CD4-positive, alpha-beta memory T cell (primary cell): ENCODE data around the gene PTEN. TPM values are rescaled to one million over a fixed set of nuclear protein-coding genes. Genes with fewer than 3 reads are reported as not detected.
A peak's percentile ranks its signal among the peaks of the same experiment; 100 is the strongest.

ENCODE experiments used
- CTCF ChIA-PET: fragments of 350-600 bp; sonication (Branson Sonifier 250); formaldehyde crosslinking; loops from one replicate; lab custom pipeline; 2021; ENCODE audit warnings: inconsistent platforms; ENCODE audit not compliant: partially characterized antibody; lab: Charles Lee
- POLR2A ChIA-PET: fragments of 350-600 bp; sonication (Branson Sonifier 250); formaldehyde crosslinking; loops from one replicate; lab custom pipeline; 2021; ENCODE audit not compliant: partially characterized antibody; lab: Charles Lee
- DNase-seq, 5 donors: peaks; one replicate each; pipeline versions ENCODE4 v3.0.0 to v3.0.0-alpha.2; 2020 to 2022; ENCODE audit warnings: mixed read lengths in 1 of 5
- H3K27ac ChIP-seq: one replicate; pipeline ENCODE4 v1.7.0; 2013; ENCODE audit warnings: low read depth, low read length
- H3K27me3 ChIP-seq: 2 replicates; pipeline ENCODE4 v1.7.0; 2013; ENCODE audit warnings: mild to moderate bottlenecking, low read length, moderate library complexity; ENCODE audit not compliant: insufficient read depth
- H3K36me3 ChIP-seq: 2 replicates; pipeline ENCODE4 v1.7.0; 2013; ENCODE audit warnings: mild to moderate bottlenecking, low read length, moderate library complexity; ENCODE audit not compliant: insufficient read depth
- H3K4me1 ChIP-seq: 2 replicates; pipeline ENCODE4 v1.7.0; 2013; ENCODE audit warnings: mild to moderate bottlenecking, low read length, moderate library complexity; ENCODE audit not compliant: insufficient read depth
- H3K4me3 ChIP-seq, 2 donors: one replicate each; pipeline ENCODE4 v1.7.0; 2013; ENCODE audit warnings: low read length in 2 of 2, mild to moderate bottlenecking in 1 of 2
- H3K9me3 ChIP-seq, 2 donors: one replicate each; pipeline ENCODE4 v1.7.0; 2013; ENCODE audit warnings: low read length in 2 of 2, control low read depth in 1 of 2; ENCODE audit not compliant: control insufficient read depth in 1 of 2
- H3K27ac Mint-ChIP-seq, 7 donors: one replicate each; pipeline ENCODE4 v1.8.0; 2020 to 2021; ENCODE audit warnings: mixed read lengths in 7 of 7, mild to moderate bottlenecking in 6 of 7, inconsistent platforms in 3 of 7, moderate library complexity in 3 of 7
- H3K27me3 Mint-ChIP-seq, 2 donors: one replicate each; pipeline ENCODE4 v1.8.0; 2020 to 2021; ENCODE audit warnings: mixed read lengths in 2 of 2
- H3K36me3 Mint-ChIP-seq, 2 donors: one replicate each; pipeline ENCODE4 v1.8.0; 2020 to 2021; ENCODE audit warnings: mixed read lengths in 2 of 2, inconsistent platforms in 1 of 2, mild to moderate bottlenecking in 1 of 2
- H3K4me1 Mint-ChIP-seq, 4 donors: one replicate each; pipeline ENCODE4 v1.8.0; 2020 to 2021; ENCODE audit warnings: mixed read lengths in 4 of 4, mild to moderate bottlenecking in 1 of 4
- H3K4me3 Mint-ChIP-seq, 8 donors: one replicate each; pipeline ENCODE4 v1.8.0; 2020 to 2021; ENCODE audit warnings: mixed read lengths in 8 of 8, mild to moderate bottlenecking in 7 of 8, moderate library complexity in 6 of 8, inconsistent platforms in 3 of 8
- H3K9me3 Mint-ChIP-seq, 8 donors: one replicate each; pipeline ENCODE4 v1.8.0; 2020 to 2021; ENCODE audit warnings: mixed read lengths in 8 of 8, mild to moderate bottlenecking in 5 of 8, inconsistent platforms in 3 of 8, moderate library complexity in 1 of 8
- intact Hi-C: fragments of 100-400 bp; cut with micrococcal nuclease; formaldehyde crosslinking; loops from one replicate; pipeline ENCODE4 v1.15.1; 2023
- polyA plus RNA-seq, 2 donors: library from polyadenylated mRNA; unstranded; fragments of 300-500 nt; fragmentation: Illumina TruSeq; gene quantifications; one replicate each; pipeline ENCODE4 v1.2.3, GENCODE V29; 2021
- total RNA-seq, 2 experiments: library from RNA; stranded (reverse); gene quantifications; one replicate each; pipeline ENCODE4 v1.2.3, GENCODE V29; 2021

The PTEN gene
- total and polyA plus RNA-seq, 4 experiments from 2014 or later, result 25.1 to 84.8 (median 57.8) TPM

DNA sequence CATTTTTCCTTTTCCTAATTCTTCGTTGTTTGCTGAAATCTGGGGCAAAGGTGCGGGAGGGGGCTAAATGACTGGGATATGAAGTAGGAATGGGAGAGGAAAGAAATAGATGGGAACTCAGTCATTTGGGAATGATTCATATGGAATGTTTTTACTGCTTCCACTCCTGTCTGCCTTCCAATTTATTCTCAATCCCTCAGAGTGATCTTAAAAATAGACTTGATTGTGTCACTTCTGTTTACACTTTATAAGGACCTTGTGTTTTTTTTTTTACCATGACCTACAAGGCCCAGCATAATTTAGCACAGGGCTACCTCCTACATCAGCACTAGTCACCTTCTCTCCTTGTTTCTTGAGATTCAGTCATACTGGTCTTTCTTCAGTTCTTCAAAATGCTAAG lies 97.9 kb downstream of the PTEN start:
- CTCF ChIA-PET, result interaction anchor here (0.7 kb wide), 1 partner anchor 100 kb away, joined by 3 read pairs; no protein-coding TSS in a partner anchor
- no peaks in the 10 kb centered on the region for H3K4me1 ChIP-seq
- H3K4me1 Mint-ChIP-seq, result peaks cover 0 to 5% (median 2%) of the 10 kb centered on the region in 4 donors

DNA sequence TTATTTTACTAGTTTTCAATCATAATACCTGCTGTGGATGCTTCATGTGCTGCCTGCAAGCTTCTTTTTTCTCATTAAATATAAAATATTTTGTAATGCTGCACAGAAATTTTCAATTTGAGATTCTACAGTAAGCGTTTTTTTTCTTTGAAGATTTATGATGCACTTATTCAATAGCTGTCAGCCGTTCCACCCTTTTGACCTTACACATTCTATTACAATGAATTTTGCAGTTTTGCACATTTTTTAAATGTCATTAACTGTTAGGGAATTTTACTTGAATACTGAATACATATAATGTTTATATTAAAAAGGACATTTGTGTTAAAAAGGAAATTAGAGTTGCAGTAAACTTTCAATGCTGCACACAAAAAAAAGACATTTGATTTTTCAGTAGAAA lies 103.0 kb downstream of the PTEN start:
- ChIA-PET POLR2A (no interaction called here), CTCF (no interaction called here)
- no peaks in the 10 kb centered on the region for H3K27me3 Mint-ChIP-seq
- intact Hi-C loops, result no loop called here
- no peak overlapping the region for H3K27ac Mint-ChIP-seq
- no peaks in the 10 kb centered on the region for H3K4me1 ChIP-seq
- H3K4me1 Mint-ChIP-seq, result peaks cover 0 to 2% (median under 1%) of the 10 kb centered on the region in 4 donors
- H3K4me3 Mint-ChIP-seq, result no peak overlapping the region
- peaks cover 4% of the 10 kb centered on the region for H3K36me3 ChIP-seq
- H3K9me3 Mint-ChIP-seq, result no peaks in the 10 kb centered on the region
- no peaks in the 10 kb centered on the region for H3K9me3 ChIP-seq
- H3K27me3 ChIP-seq, result no peaks in the 10 kb centered on the region
- no peak overlapping the region for H3K27ac ChIP-seq
- no peak overlapping the region for H3K4me3 ChIP-seq
- H3K36me3 Mint-ChIP-seq, result peaks cover 26 to 31% of the 10 kb centered on the region in 2 donors
- no peak for DNase-seq

More for the DNA sequence above, 97.9 kb downstream of the PTEN start:
- H3K36me3 Mint-ChIP-seq, result peaks cover 49 to 50% of the 10 kb centered on the region in 2 donors
- H3K9me3 Mint-ChIP-seq, result no peaks in the 10 kb centered on the region
- H3K27me3 ChIP-seq, result no peaks in the 10 kb centered on the region
- no peaks in the 10 kb centered on the region for H3K9me3 ChIP-seq
- no peak for DNase-seq
- H3K4me3 Mint-ChIP-seq, result no peak overlapping the region
- intact Hi-C loops, result no loop called here
- H3K4me3 ChIP-seq, result no peak overlapping the region
- no peaks in the 10 kb centered on the region for H3K27me3 Mint-ChIP-seq
- peaks cover 18% of the 10 kb centered on the region for H3K36me3 ChIP-seq
- no peak overlapping the region for H3K27ac ChIP-seq
- peak overlapping the region in 4 of 7 donors; percentile 11 to 62 (median 34) for H3K27ac Mint-ChIP-seq
- POLR2A ChIA-PET, result no interaction called here

DNA sequence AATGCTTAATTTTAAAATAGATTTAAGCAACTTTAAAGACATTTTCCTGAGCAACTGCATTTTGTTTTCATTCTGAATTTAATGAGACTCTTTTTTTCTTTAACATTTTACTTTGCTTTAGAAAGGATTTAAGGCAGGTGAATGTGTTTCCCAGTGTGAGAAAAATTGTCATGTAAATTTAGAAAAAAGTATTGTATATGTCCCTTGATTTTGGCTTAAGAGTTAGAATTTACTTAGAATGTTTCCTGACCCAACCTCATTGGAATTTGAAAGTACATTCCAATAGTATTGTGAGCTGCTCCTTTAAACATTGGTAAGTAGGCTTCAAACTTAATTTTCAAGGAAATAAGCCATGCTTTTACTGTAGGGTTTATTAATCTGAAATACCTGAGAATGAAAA lies 110.2 kb downstream of the PTEN start:
- peaks cover 0 to 4% (median 0%) of the 10 kb centered on the region in 8 donors for H3K9me3 Mint-ChIP-seq
- no peak for DNase-seq
- H3K9me3 ChIP-seq, result no peaks in the 10 kb centered on the region
- H3K27me3 Mint-ChIP-seq, result no peaks in the 10 kb centered on the region
- ChIA-PET CTCF (no interaction called here), POLR2A (no interaction called here)
- no peaks in the 10 kb centered on the region for H3K27me3 ChIP-seq
- H3K4me1 ChIP-seq, result no peaks in the 10 kb centered on the region
- H3K36me3 ChIP-seq, result no peaks in the 10 kb centered on the region
- H3K4me3 ChIP-seq, result no peak overlapping the region
- H3K27ac ChIP-seq, result no peak overlapping the region
- H3K36me3 Mint-ChIP-seq, result no peaks in the 10 kb centered on the region
- intact Hi-C loops, result no loop called here
- H3K27ac Mint-ChIP-seq, result no peak overlapping the region
- peaks cover 0 to 2% (median 0%) of the 10 kb centered on the region in 4 donors for H3K4me1 Mint-ChIP-seq
- no peak overlapping the region for H3K4me3 Mint-ChIP-seq

DNA sequence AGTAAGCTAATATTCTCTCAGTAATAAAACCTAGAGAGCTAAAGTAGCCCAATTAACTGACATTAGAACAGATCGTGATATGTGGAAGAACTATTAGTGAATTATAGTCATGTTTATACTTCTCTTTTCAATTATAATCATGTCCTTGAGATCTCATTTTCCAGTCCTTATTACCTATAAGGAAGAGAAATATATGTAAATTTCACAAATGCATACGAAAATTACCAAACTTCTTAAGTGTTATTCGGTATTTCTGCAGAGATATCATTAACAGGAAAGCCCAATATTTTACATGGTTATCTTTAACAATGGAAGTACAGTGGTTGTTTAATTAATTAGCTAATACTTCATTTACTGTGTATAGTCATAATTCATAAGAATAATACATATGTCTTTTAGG lies 110.7 kb downstream of the PTEN start:
- Mint-ChIP-seq H3K27me3 (no peaks in the 10 kb centered on the region), H3K4me3 (no peak overlapping the region), H3K9me3 (peaks cover 0 to 4% (median 0%) of the 10 kb centered on the region in 8 donors), H3K4me1 (peaks cover 0 to 2% (median 0%) of the 10 kb centered on the region in 4 donors), H3K36me3 (no peaks in the 10 kb centered on the region), H3K27ac (no peak overlapping the region)
- H3K4me3 ChIP-seq, result no peak overlapping the region
- no peaks in the 10 kb centered on the region for H3K9me3 ChIP-seq
- intact Hi-C loops, result no loop called here
- no peaks in the 10 kb centered on the region for H3K36me3 ChIP-seq
- no peaks in the 10 kb centered on the region for H3K27me3 ChIP-seq
- no peak for DNase-seq
- H3K27ac ChIP-seq, result no peak overlapping the region
- ChIA-PET POLR2A (no interaction called here), CTCF (no interaction called here)
- no peaks in the 10 kb centered on the region for H3K4me1 ChIP-seq

DNA sequence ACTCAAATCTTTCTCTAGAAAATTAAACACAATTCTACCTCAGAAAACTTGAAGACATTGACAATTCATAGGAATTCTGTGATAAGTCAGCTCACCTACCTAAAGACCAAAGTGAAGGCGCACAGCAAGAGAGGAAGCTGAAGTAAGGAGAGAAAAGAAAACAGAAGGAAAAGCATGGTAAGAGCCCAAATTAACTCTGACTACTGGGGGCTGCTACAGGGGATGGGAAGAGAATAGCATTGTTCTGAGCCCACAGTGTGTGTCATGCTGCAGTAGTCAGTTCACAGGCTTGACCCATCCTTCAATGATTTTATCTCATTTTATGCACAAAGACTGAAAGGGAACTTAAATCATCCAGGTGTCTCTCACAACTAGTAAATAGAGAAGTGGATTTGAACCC lies 111.3 kb downstream of the PTEN start:
- Mint-ChIP-seq H3K27ac (no peak overlapping the region), H3K9me3 (peaks cover 0 to 4% (median 0%) of the 10 kb centered on the region in 8 donors), H3K27me3 (no peaks in the 10 kb centered on the region), H3K4me3 (no peak overlapping the region), H3K36me3 (no peaks in the 10 kb centered on the region), H3K4me1 (peaks cover 0 to 2% (median 0%) of the 10 kb centered on the region in 4 donors)
- CTCF ChIA-PET, result no interaction called here
- H3K27me3 ChIP-seq, result no peaks in the 10 kb centered on the region
- no peaks in the 10 kb centered on the region for H3K9me3 ChIP-seq
- no peak for DNase-seq
- no peak overlapping the region for H3K27ac ChIP-seq
- intact Hi-C loops, result no loop called here
- H3K4me1 ChIP-seq, result no peaks in the 10 kb centered on the region
- no peak overlapping the region for H3K4me3 ChIP-seq
- POLR2A ChIA-PET, result no interaction called here
- no peaks in the 10 kb centered on the region for H3K36me3 ChIP-seq

DNA sequence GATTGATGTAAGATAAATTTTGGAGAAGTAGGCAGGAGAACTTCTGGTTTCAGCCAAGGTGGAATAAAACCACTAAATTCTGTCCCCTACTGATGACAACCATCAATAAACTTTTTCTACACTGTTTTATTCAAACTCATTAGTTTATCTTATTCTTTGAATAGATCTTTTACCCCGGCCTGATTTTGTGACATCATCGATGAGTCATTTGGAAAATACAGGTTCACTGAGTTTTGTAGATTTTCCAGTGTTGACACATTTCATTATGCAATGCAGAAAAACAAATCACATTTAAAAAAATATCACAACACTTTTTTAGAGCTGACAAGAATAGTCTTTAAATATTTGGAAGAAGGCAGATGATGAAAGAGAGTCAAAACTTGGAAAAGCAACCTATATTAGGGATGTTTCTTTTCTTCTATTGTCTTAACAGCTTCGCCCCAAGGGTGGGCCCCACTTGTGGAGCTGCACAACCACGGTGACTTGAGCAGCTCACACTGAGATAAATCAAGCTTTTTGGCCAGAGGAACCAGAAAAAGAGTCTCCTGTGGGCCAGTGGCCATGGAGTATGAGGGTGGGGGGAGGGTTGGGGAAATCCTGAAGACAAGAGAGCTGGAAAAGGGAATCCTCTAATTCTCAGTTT lies 112.8 kb downstream of the PTEN start:
- H3K27ac ChIP-seq, result no peak overlapping the region
- intact Hi-C loops, result no loop called here
- no peak overlapping the region for H3K4me3 ChIP-seq
- H3K36me3 Mint-ChIP-seq, result no peaks in the 10 kb centered on the region
- H3K4me3 Mint-ChIP-seq, result no peak overlapping the region
- no peaks in the 10 kb centered on the region for H3K27me3 Mint-ChIP-seq
- CTCF ChIA-PET, result no interaction called here
- H3K27me3 ChIP-seq, result no peaks in the 10 kb centered on the region
- POLR2A ChIA-PET, result interaction anchor here (0.6 kb wide), 1 partner anchor 114 kb away, joined by 4 read pairs; no protein-coding TSS in a partner anchor
- no peaks in the 10 kb centered on the region for H3K36me3 ChIP-seq
- no peaks in the 10 kb centered on the region for H3K9me3 ChIP-seq
- H3K27ac Mint-ChIP-seq, result no peak overlapping the region
- H3K9me3 Mint-ChIP-seq, result peaks cover 0 to 4% (median 0%) of the 10 kb centered on the region in 8 donors
- no peaks in the 10 kb centered on the region for H3K4me1 ChIP-seq
- peaks cover 0 to 2% (median 0%) of the 10 kb centered on the region in 4 donors for H3K4me1 Mint-ChIP-seq
- no peak for DNase-seq

DNA sequence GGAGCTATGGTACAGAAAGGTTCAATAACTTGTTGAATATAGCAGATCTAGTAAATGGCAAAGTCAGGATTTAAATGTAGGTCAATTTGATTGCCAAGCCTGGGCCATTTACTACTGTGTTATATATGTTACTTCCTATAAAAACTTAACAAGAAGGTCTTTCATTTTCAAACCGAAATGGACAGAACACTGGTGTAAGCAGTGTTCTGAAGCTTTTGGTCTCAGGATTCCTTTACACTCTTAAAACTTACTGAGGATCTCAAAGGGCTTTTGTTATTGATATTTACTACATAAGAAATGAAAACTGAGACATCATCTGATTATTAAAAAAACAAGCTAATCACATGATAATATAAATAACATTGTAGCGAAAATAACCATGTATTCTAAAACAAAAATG lies 114.7 kb downstream of the PTEN start:
- DNase-seq, result no peak
- Histone ChIP-seq H3K27ac (no peak overlapping the region), H3K4me1 (no peaks in the 10 kb centered on the region), H3K36me3 (no peaks in the 10 kb centered on the region), H3K9me3 (no peaks in the 10 kb centered on the region), H3K27me3 (no peaks in the 10 kb centered on the region), H3K4me3 (no peak overlapping the region)
- H3K27me3 Mint-ChIP-seq, result no peaks in the 10 kb centered on the region
- H3K27ac Mint-ChIP-seq, result no peak overlapping the region
- peaks cover 0 to 4% of the 10 kb centered on the region in 2 donors for H3K36me3 Mint-ChIP-seq
- no peak overlapping the region for H3K4me3 Mint-ChIP-seq
- ChIA-PET POLR2A (interaction anchor here (0.6 kb wide), 1 partner anchor 88 kb away, joined by 3 read pairs; no protein-coding TSS in a partner anchor), CTCF (interaction anchor here (0.7 kb wide), 1 partner anchor 8 kb away, joined by 3 read pairs; no protein-coding TSS in a partner anchor)
- H3K4me1 Mint-ChIP-seq, result peaks cover 0 to 2% (median 0%) of the 10 kb centered on the region in 4 donors
- H3K9me3 Mint-ChIP-seq, result peaks cover 0 to 4% (median 0%) of the 10 kb centered on the region in 8 donors
- intact Hi-C loops, result no loop called here
